ENCODE measurements around the gene ATG16L1.

The ATG16L1 gene

GRCh38 chr2:233312874-233313273, 61.4 kb downstream of the ATG16L1 start:
- ChIA-PET POLR2A (no interaction called here), CTCF (interaction anchor here (1.0 to 1.1 kb wide), 2 partner anchors 12 to 19 kb away, joined by 3 to 4 read pairs; no protein-coding TSS in a partner anchor)
- Histone ChIP-seq H3K27me3 (replicated peaks in 2 of 5; ENCODE audit: control insufficient read depth in 4 of 5, insufficient read depth in 5 of 5, low read length in 4 of 5) (no peaks in the 10 kb centered on the region), H3K27ac (ENCODE audit: insufficient read depth in 1 of 2, low read depth in 1 of 2, low read length in 2 of 2, poor library complexity in 1 of 2, severe bottlenecking in 2 of 2) (no peak overlapping the region), H3K4me1 (ENCODE audit: control extremely low read depth in 1 of 4, control insufficient read depth in 4 of 4, insufficient read depth in 4 of 4, low read length in 3 of 4) (no peaks in the 10 kb centered on the region), H3K9me3 (ENCODE audit: control extremely low read depth in 1 of 5, control insufficient read depth in 4 of 5, insufficient read depth in 2 of 5, low read depth in 1 of 5, low read length in 4 of 5) (no peaks in the 10 kb centered on the region), H3K4me3 (ENCODE audit: control insufficient read depth in 1 of 7, extremely low read depth in 1 of 7, insufficient read depth in 4 of 7, low read depth in 2 of 7, low read length in 6 of 7) (no peak overlapping the region), H3K36me3 (ENCODE audit: control insufficient read depth in 4 of 4, insufficient read depth in 4 of 4, low read length in 3 of 4) (no peaks in the 10 kb centered on the region)
- 91% methylated on average over 8 of the region's 8 CpGs for WGBS (ENCODE audit: insufficient coverage)
- no peak for DNase-seq

GRCh38 chr2:233314180-233314925, 62.9 kb downstream of the ATG16L1 start:
- POLR2A ChIA-PET = interaction anchor here (0.8 kb wide), 1 partner anchor 123 kb away, joined by 3 read pairs; no protein-coding TSS in a partner anchor
- Histone ChIP-seq H3K4me3 (ENCODE audit: control insufficient read depth in 1 of 7, extremely low read depth in 1 of 7, insufficient read depth in 4 of 7, low read depth in 2 of 7, low read length in 6 of 7) (no peak overlapping the region), H3K27me3 (replicated peaks in 2 of 5; ENCODE audit: control insufficient read depth in 4 of 5, insufficient read depth in 5 of 5, low read length in 4 of 5) (no peaks in the 10 kb centered on the region), H3K27ac (ENCODE audit: insufficient read depth in 1 of 2, low read depth in 1 of 2, low read length in 2 of 2, poor library complexity in 1 of 2, severe bottlenecking in 2 of 2) (no peak overlapping the region), H3K4me1 (ENCODE audit: control extremely low read depth in 1 of 4, control insufficient read depth in 4 of 4, insufficient read depth in 4 of 4, low read length in 3 of 4) (no peaks in the 10 kb centered on the region), H3K9me3 (ENCODE audit: control extremely low read depth in 1 of 5, control insufficient read depth in 4 of 5, insufficient read depth in 2 of 5, low read depth in 1 of 5, low read length in 4 of 5) (no peaks in the 10 kb centered on the region), H3K36me3 (ENCODE audit: control insufficient read depth in 4 of 4, insufficient read depth in 4 of 4, low read length in 3 of 4) (no peaks in the 10 kb centered on the region)
- DNase-seq = no peak
- WGBS (ENCODE audit: insufficient coverage) = over 99% methylated on average over 18 of the region's 20 CpGs
- CTCF ChIA-PET = no interaction called here

DNA sequence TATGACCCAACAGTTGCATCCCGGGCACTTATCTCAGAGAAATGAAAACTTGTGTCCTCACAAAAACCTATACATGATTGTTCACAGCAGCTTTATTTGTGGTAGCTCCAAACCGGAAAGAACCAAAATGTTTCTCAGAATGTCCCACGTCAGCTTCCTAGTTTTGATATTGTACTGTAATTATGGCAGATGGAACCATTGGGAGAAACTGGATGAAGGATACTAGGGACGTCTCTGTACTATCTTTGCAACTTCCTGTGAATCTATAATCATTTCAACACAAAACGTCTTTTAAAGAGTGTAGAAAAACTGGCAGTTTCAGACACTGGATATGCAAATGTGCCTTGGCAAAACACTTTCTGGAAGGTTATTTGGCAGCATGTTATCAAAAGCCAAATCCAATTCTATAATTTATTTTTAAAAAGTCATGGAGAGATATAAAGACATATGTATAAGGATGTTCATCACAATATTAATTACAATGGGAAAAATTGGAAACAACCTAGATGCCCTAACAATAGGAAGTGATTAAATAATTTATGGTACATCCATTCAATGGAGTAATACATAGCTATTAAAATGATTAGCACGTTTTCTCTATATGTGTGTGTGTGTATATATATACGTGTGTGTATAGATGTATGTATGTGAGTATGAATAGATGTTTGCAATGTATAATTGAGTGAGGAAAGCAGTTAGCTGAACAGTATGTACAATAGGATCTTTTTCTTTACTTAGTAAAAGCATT, 65.9 kb downstream of the ATG16L1 start:
- H3K36me3 ChIP-seq (ENCODE audit: control insufficient read depth in 4 of 4, insufficient read depth in 4 of 4, low read length in 3 of 4) = no peaks in the 10 kb centered on the region
- H3K9me3 ChIP-seq (ENCODE audit: control extremely low read depth in 1 of 5, control insufficient read depth in 4 of 5, insufficient read depth in 2 of 5, low read depth in 1 of 5, low read length in 4 of 5) = no peaks in the 10 kb centered on the region
- WGBS (ENCODE audit: insufficient coverage) = 100% methylated on average over 5 of the region's 7 CpGs
- no peaks in the 10 kb centered on the region for H3K27me3 ChIP-seq (replicated peaks in 2 of 5; ENCODE audit: control insufficient read depth in 4 of 5, insufficient read depth in 5 of 5, low read length in 4 of 5)
- CTCF ChIA-PET = interaction anchor here (0.6 to 2.0 kb wide), 6 partner anchors 10 to 129 kb away, joined by 3 to 4 read pairs (median 3); partner anchors contain the start of gene SAG
- no peak for DNase-seq
- no peaks in the 10 kb centered on the region for H3K4me1 ChIP-seq (ENCODE audit: control extremely low read depth in 1 of 4, control insufficient read depth in 4 of 4, insufficient read depth in 4 of 4, low read length in 3 of 4)
- H3K4me3 ChIP-seq (ENCODE audit: control insufficient read depth in 1 of 7, extremely low read depth in 1 of 7, insufficient read depth in 4 of 7, low read depth in 2 of 7, low read length in 6 of 7) = no peak overlapping the region
- no peak overlapping the region for H3K27ac ChIP-seq (ENCODE audit: insufficient read depth in 1 of 2, low read depth in 1 of 2, low read length in 2 of 2, poor library complexity in 1 of 2, severe bottlenecking in 2 of 2)
- POLR2A ChIA-PET = no interaction called here

DNA sequence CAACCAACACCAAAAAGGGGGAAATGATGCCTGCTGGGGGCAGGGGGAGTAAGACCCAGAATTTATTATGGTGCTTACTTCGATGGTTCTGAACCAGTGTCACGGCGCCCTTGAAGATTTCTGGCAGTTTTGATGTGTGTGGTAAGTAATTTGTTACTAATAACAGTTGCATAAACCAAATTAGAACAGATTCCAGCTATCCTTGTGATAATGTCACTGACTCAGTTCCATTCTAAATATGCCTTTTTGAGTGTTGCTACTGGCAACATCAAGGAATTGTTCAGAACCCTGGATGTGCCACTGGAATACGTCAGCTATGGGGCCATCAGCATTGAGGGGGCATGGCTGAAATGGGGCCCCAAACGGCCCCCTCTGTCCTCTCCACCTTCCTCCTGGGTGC, 67.8 kb downstream of the ATG16L1 start:
- Histone ChIP-seq H3K4me1 (ENCODE audit: control extremely low read depth in 1 of 4, control insufficient read depth in 4 of 4, insufficient read depth in 4 of 4, low read length in 3 of 4) (no peaks in the 10 kb centered on the region), H3K36me3 (ENCODE audit: control insufficient read depth in 4 of 4, insufficient read depth in 4 of 4, low read length in 3 of 4) (no peaks in the 10 kb centered on the region), H3K27me3 (replicated peaks in 2 of 5; ENCODE audit: control insufficient read depth in 4 of 5, insufficient read depth in 5 of 5, low read length in 4 of 5) (no peaks in the 10 kb centered on the region), H3K9me3 (ENCODE audit: control extremely low read depth in 1 of 5, control insufficient read depth in 4 of 5, insufficient read depth in 2 of 5, low read depth in 1 of 5, low read length in 4 of 5) (no peaks in the 10 kb centered on the region), H3K4me3 (ENCODE audit: control insufficient read depth in 1 of 7, extremely low read depth in 1 of 7, insufficient read depth in 4 of 7, low read depth in 2 of 7, low read length in 6 of 7) (no peak overlapping the region), H3K27ac (ENCODE audit: insufficient read depth in 1 of 2, low read depth in 1 of 2, low read length in 2 of 2, poor library complexity in 1 of 2, severe bottlenecking in 2 of 2) (no peak overlapping the region)
- ChIA-PET CTCF (no interaction called here), POLR2A (no interaction called here)
- DNase-seq = no peak
- 90% methylated on average over 3 of the region's 5 CpGs for WGBS (ENCODE audit: insufficient coverage)

DNA sequence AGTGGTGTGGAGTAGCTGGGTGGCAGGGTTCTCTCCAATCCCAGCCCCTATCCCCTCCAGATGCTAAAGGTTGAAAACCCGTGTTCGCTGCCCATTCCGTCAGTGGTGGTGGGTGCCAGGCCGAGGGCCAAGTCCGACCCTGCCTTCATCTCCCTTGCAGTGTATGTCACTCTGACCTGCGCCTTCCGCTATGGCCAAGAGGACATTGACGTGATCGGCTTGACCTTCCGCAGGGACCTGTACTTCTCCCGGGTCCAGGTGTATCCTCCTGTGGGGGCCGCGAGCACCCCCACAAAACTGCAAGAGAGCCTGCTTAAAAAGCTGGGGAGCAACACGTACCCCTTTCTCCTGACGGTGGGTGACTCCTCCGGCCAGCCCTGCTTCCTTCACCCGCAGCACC, 69.0 kb downstream of the ATG16L1 start:
- H3K4me3 ChIP-seq (ENCODE audit: control insufficient read depth in 1 of 7, extremely low read depth in 1 of 7, insufficient read depth in 4 of 7, low read depth in 2 of 7, low read length in 6 of 7) = no peak overlapping the region
- H3K9me3 ChIP-seq (ENCODE audit: control extremely low read depth in 1 of 5, control insufficient read depth in 4 of 5, insufficient read depth in 2 of 5, low read depth in 1 of 5, low read length in 4 of 5) = no peaks in the 10 kb centered on the region
- POLR2A ChIA-PET = interaction anchor here (1.0 kb wide), 1 partner anchor 10 kb away, joined by 3 read pairs; no protein-coding TSS in a partner anchor
- 98% methylated on average over 16 of the region's 17 CpGs for WGBS (ENCODE audit: insufficient coverage)
- H3K27me3 ChIP-seq (replicated peaks in 2 of 5; ENCODE audit: control insufficient read depth in 4 of 5, insufficient read depth in 5 of 5, low read length in 4 of 5) = no peaks in the 10 kb centered on the region
- H3K27ac ChIP-seq (ENCODE audit: insufficient read depth in 1 of 2, low read depth in 1 of 2, low read length in 2 of 2, poor library complexity in 1 of 2, severe bottlenecking in 2 of 2) = no peak overlapping the region
- H3K36me3 ChIP-seq (ENCODE audit: control insufficient read depth in 4 of 4, insufficient read depth in 4 of 4, low read length in 3 of 4) = no peaks in the 10 kb centered on the region
- no peak for DNase-seq
- CTCF ChIA-PET = interaction anchor here (0.9 to 2.8 kb wide), 3 partner anchors 10 to 17 kb away, joined by 3 to 8 read pairs (median 3); no protein-coding TSS in a partner anchor
- no peaks in the 10 kb centered on the region for H3K4me1 ChIP-seq (ENCODE audit: control extremely low read depth in 1 of 4, control insufficient read depth in 4 of 4, insufficient read depth in 4 of 4, low read length in 3 of 4)

GRCh38 chr2:233321166-233321565, 69.7 kb downstream of the ATG16L1 start:
- H3K27ac ChIP-seq (ENCODE audit: insufficient read depth in 1 of 2, low read depth in 1 of 2, low read length in 2 of 2, poor library complexity in 1 of 2, severe bottlenecking in 2 of 2) = no peak overlapping the region
- 97% methylated on average over 4 of the region's 6 CpGs for WGBS (ENCODE audit: insufficient coverage)
- POLR2A ChIA-PET = interaction anchor here (1.0 kb wide), 1 partner anchor 11 kb away, joined by 3 read pairs; no protein-coding TSS in a partner anchor
- H3K27me3 ChIP-seq (replicated peaks in 2 of 5; ENCODE audit: control insufficient read depth in 4 of 5, insufficient read depth in 5 of 5, low read length in 4 of 5) = no peaks in the 10 kb centered on the region
- CTCF ChIA-PET = interaction anchor here (0.8 to 2.8 kb wide), 5 partner anchors 9 to 480 kb away, joined by 3 to 8 read pairs (median 3); no protein-coding TSS in a partner anchor
- no peaks in the 10 kb centered on the region for H3K36me3 ChIP-seq (ENCODE audit: control insufficient read depth in 4 of 4, insufficient read depth in 4 of 4, low read length in 3 of 4)
- no peaks in the 10 kb centered on the region for H3K4me1 ChIP-seq (ENCODE audit: control extremely low read depth in 1 of 4, control insufficient read depth in 4 of 4, insufficient read depth in 4 of 4, low read length in 3 of 4)
- H3K4me3 ChIP-seq (ENCODE audit: control insufficient read depth in 1 of 7, extremely low read depth in 1 of 7, insufficient read depth in 4 of 7, low read depth in 2 of 7, low read length in 6 of 7) = no peak overlapping the region
- no peaks in the 10 kb centered on the region for H3K9me3 ChIP-seq (ENCODE audit: control extremely low read depth in 1 of 5, control insufficient read depth in 4 of 5, insufficient read depth in 2 of 5, low read depth in 1 of 5, low read length in 4 of 5)
- no peak for DNase-seq

GRCh38 chr2:233323851-233324250, 72.4 kb downstream of the ATG16L1 start:
- Histone ChIP-seq H3K4me1 (ENCODE audit: control extremely low read depth in 1 of 4, control insufficient read depth in 4 of 4, insufficient read depth in 4 of 4, low read length in 3 of 4) (no peaks in the 10 kb centered on the region), H3K27me3 (replicated peaks in 2 of 5; ENCODE audit: control insufficient read depth in 4 of 5, insufficient read depth in 5 of 5, low read length in 4 of 5) (no peaks in the 10 kb centered on the region), H3K9me3 (ENCODE audit: control extremely low read depth in 1 of 5, control insufficient read depth in 4 of 5, insufficient read depth in 2 of 5, low read depth in 1 of 5, low read length in 4 of 5) (no peaks in the 10 kb centered on the region), H3K4me3 (ENCODE audit: control insufficient read depth in 1 of 7, extremely low read depth in 1 of 7, insufficient read depth in 4 of 7, low read depth in 2 of 7, low read length in 6 of 7) (no peak overlapping the region), H3K36me3 (ENCODE audit: control insufficient read depth in 4 of 4, insufficient read depth in 4 of 4, low read length in 3 of 4) (no peaks in the 10 kb centered on the region), H3K27ac (ENCODE audit: insufficient read depth in 1 of 2, low read depth in 1 of 2, low read length in 2 of 2, poor library complexity in 1 of 2, severe bottlenecking in 2 of 2) (no peak overlapping the region)
- CTCF ChIA-PET = no interaction called here
- DNase-seq = no peak
- 100% methylated on average over 4 of the region's 8 CpGs for WGBS (ENCODE audit: insufficient coverage)
- POLR2A ChIA-PET = no interaction called here
